Measurements from ENCODE around the gene TBXAS1.

The TBXAS1 gene

DNA sequence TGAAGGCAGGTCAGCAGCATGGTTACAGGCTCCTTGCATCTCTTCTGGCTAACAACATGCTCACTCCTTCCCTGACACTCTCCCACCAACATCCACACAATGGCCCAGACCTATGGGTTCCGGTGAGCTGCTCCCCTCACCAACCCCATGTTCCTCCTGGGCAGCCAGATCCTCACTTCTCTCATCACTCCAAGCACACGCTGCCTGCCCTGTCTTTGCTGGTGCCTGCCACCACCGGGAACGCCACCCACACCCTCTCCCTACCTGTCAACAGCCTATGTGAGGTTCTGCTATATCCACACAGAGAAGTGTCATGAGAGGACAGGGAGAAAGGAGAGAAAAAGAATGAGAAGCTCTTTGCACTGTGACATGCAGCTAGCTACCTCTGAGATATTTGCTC, 219.1 kb downstream of the TBXAS1 start:
- in situ Hi-C loops (cut with MboI; ENCODE audit: low sequenced_read_pairs, unreplicated experiment), result no loop called here
- DNase-seq (ENCODE audit: low spot score), result no peak
- TF ChIP-seq, protein P1, sequence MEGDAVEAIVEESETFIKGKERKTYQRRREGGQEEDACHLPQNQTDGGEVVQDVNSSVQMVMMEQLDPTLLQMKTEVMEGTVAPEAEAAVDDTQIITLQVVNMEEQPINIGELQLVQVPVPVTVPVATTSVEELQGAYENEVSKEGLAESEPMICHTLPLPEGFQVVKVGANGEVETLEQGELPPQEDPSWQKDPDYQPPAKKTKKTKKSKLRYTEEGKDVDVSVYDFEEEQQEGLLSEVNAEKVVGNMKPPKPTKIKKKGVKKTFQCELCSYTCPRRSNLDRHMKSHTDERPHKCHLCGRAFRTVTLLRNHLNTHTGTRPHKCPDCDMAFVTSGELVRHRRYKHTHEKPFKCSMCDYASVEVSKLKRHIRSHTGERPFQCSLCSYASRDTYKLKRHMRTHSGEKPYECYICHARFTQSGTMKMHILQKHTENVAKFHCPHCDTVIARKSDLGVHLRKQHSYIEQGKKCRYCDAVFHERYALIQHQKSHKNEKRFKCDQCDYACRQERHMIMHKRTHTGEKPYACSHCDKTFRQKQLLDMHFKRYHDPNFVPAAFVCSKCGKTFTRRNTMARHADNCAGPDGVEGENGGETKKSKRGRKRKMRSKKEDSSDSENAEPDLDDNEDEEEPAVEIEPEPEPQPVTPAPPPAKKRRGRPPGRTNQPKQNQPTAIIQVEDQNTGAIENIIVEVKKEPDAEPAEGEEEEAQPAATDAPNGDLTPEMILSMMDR (IDR thresholded peaks at IDR 0.05; ENCODE audit: borderline replicate concordance, control extremely low read depth, extremely low read depth, insufficient read depth, missing control alignments), result no peak

GRCh38 chr7:140048989-140049338, 219.9 kb downstream of the TBXAS1 start:
- TF ChIP-seq, protein P1 (IDR thresholded peaks at IDR 0.05; ENCODE audit: borderline replicate concordance, control extremely low read depth, extremely low read depth, insufficient read depth, missing control alignments), result no peak
- DNase-seq (ENCODE audit: low spot score), result no peak
- in situ Hi-C loops (cut with MboI; ENCODE audit: low sequenced_read_pairs, unreplicated experiment), result no loop called here

DNA sequence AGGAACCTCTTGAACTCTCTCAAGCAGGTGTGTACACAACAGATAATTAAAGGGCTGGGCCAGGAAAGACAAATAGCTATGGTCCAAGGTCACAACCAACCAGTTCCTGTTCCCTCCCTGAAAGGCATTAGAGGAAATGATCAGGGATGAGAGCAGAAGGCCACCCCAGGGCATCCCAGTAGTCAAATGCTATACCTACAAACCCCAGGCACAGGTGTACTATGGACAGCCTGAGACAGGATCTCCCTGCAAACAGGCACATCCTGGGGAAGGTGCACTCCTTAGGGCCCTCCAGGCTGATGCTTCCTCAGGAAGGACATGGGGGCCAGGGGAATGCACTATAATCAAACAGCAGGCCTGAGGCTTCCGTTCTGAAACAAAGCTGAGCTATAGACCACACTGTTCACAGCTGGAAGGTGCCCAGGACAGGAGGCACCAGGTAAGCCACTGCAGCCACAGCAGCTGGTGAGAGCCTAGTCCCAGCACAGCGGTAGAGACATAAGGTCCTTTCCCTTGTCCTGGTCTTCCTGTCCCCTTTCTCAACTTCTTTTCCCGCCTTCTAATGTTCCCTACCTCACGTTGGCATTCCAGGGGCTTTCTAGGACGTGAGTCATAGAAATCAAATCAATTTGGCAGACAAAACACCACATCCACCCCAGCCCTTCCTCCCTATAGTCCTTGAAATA, 220.4 kb downstream of the TBXAS1 start:
- no peak for DNase-seq (ENCODE audit: low spot score)
- in situ Hi-C loops (cut with MboI; ENCODE audit: low sequenced_read_pairs, unreplicated experiment), result no loop called here
- TF ChIP-seq, protein P1 (IDR thresholded peaks at IDR 0.05; ENCODE audit: borderline replicate concordance, control extremely low read depth, extremely low read depth, insufficient read depth, missing control alignments), result no peak

DNA sequence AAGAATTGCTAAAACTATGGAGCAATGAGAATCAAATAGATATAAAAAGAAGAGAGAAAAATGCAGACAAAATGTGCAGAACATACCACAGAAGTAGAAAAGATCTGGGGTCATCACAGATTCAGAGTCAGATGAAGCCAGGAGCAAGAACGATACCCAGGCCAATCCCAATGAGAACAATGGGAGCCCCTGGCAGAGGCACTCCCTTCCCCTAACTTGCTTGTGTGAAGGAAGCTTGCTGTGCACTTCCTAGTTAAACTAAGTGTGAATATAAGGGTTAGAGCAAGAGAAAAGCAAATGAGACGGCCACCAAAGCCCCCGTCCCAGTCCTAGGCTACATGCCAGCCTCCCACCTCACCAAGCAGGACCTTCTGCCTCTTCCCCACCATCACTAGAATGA, 221.0 kb downstream of the TBXAS1 start:
- in situ Hi-C loops (cut with MboI; ENCODE audit: low sequenced_read_pairs, unreplicated experiment), result no loop called here
- TF ChIP-seq, protein P1 (IDR thresholded peaks at IDR 0.05; ENCODE audit: borderline replicate concordance, control extremely low read depth, extremely low read depth, insufficient read depth, missing control alignments), result no peak
- no peak for DNase-seq (ENCODE audit: low spot score)

DNA sequence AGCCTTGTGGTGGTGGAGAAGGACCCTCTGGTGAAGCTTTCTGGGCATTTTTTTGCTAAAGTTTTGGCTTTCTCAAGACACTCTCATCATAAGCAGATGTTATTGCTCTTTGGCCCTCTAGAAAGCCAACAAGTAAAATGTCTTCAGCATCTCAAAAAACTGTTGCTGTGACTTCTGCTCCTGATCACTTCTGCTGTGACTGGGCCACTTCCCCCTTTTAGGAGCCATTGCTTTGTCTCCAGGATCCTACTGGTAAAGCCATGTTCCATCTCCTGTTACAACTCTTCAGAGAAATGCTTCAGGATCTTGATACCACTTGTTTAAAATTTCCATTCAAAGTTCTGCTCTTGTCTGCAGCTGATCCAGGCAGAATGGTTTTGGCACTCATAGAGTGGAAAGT, 222.8 kb downstream of the TBXAS1 start:
- no peak for DNase-seq (ENCODE audit: low spot score)
- in situ Hi-C loops (cut with MboI; ENCODE audit: low sequenced_read_pairs, unreplicated experiment), result no loop called here
- TF ChIP-seq, protein P1 (IDR thresholded peaks at IDR 0.05; ENCODE audit: borderline replicate concordance, control extremely low read depth, extremely low read depth, insufficient read depth, missing control alignments), result no peak

DNA sequence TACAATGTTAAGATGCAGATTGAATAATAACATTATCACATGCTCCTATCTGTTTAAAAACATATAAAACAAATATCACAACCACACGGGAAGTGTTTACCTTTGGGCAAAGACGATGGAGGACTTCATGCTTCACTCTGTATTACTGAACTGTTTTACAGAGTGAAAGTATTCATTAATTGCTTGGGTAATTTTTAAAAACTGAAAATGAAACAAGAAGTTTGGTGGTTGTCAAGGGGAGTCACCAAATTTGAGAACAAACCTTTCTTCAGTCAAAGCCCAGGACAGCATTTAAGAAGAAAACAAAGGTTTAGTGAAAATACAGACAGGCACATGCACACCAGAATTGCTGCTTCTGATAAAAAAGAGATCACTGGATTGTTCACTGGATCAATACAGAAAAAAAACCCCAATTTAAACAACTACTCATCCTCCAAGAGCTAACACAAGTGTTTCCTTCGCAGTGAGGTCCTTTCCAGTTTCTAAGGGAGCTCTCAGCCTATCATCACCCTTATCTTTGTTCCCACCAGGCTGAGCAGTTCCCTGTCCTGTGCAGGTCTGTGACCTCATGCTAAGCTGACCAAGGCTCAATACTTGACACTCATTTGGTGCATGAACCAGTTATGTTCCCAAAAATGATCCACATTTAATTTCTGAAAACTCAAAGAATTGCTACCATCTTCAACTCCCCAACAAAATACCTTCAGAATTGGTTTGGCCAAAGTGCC, 224.9 kb downstream of the TBXAS1 start:
- in situ Hi-C loops (cut with MboI; ENCODE audit: low sequenced_read_pairs, unreplicated experiment), result no loop called here
- DNase-seq (ENCODE audit: low spot score), result peak; percentile 58
- TF ChIP-seq, protein P1 (IDR thresholded peaks at IDR 0.05; ENCODE audit: borderline replicate concordance, control extremely low read depth, extremely low read depth, insufficient read depth, missing control alignments), result no peak

Data from GM13976 (cell line).